ENCODE data around the gene SYF2. TPM values are rescaled to one million over a fixed set of nuclear protein-coding genes. Genes with fewer than 3 reads are reported as not detected.

Gene SYF2
- total and polyA plus RNA-seq, 2 of the 13 experiments (the other 11 are each of a cell fraction or from before 2014, with no cell fraction given), result 17.8 to 34.1 TPM

DNA sequence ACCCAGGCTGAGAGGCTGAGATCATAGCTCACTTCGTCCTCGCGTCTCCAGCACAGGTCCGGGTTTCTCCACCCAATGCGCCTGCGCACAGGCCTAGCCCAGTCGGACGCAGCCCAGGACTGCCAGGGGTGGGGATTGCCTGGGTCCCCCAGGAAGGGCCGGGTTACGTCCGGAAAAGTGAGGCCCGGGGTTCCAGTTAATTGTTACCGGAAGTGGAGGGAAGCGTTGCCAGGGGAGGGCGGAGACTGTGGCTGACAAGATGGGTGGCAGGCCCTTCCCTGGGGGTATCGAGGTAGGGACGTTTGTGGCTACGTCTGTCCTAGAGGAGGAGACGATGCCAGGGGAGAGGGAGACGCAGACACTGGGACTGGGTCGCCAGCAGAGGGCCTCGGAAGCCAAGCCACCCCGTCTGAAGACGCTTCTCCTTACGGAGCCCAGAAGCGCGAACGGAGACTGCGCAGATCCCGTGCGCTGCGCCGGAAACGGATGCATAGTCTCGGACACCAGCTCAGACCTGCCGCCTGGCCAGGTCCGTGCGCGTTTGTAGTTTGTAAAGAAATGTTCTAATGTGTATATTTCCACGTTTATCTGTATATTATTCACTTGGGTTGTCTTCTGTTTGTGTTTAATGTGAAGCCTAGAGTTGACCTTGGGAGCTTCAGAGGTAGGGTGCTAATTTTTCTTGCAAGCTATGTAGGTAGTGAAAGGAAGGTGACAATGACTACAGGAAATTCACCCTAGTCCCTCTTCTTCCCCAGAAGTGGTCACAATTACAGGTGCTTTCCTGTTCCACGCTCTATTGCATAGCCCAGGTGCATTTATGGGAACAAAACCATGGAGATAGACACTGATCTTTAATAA, 7.6 kb upstream of the SYF2 start (continued):
- TF ChIP-seq HNRNPLL (IDR thresholded peaks at IDR 0.05; ENCODE audit: low read depth, low read length, poor library complexity, severe bottlenecking) (peak; percentile 100), TAF1 (CRISPR knock-in tag; IDR thresholded peaks at IDR 0.05) (peak; percentile 61), BRCA1 (CRISPR knock-in tag; IDR thresholded peaks at IDR 0.05) (no peak), THYN1 (CRISPR knock-in tag; IDR thresholded peaks at IDR 0.05; ENCODE audit: borderline replicate concordance, low read depth) (no peak), SIX1 (CRISPR knock-in tag; IDR thresholded peaks at IDR 0.05; ENCODE audit: borderline replicate concordance) (no peak), TOE1 (CRISPR knock-in tag; IDR thresholded peaks at IDR 0.05) (peak; percentile 80; the same call in 1 of the 2 replicates), HOMEZ (CRISPR knock-in tag; IDR thresholded peaks at IDR 0.05; ENCODE audit: low read depth) (no peak), WIZ (CRISPR knock-in tag; IDR thresholded peaks at IDR 0.05) (no peak), ZNF740 (CRISPR knock-in tag; IDR thresholded peaks at IDR 0.05) (no peak), ZNF615 (CRISPR knock-in tag; IDR thresholded peaks at IDR 0.05; ENCODE audit: borderline replicate concordance) (no peak), ZNF776 (CRISPR knock-in tag; IDR thresholded peaks at IDR 0.05) (peak; percentile 67; the same call in 1 of the 2 replicates), ZNF839 (CRISPR knock-in tag; IDR thresholded peaks at IDR 0.05; ENCODE audit: borderline replicate concordance) (0 out of 2 replicates have a peak, but pooled peaks have one; percentile 30), ZNF761 (CRISPR knock-in tag; conservative IDR thresholded peaks at IDR 0.05) (peak; percentile 51; the same call in 1 of the 2 replicates), CEBPG (CRISPR knock-in tag; IDR thresholded peaks at IDR 0.05) (no peak), ISX (CRISPR knock-in tag; conservative IDR thresholded peaks at IDR 0.05) (no peak), MXD4 (CRISPR knock-in tag; IDR thresholded peaks at IDR 0.05) (no peak), TCF7 (IDR thresholded peaks at IDR 0.05; ENCODE audit: low read depth) (no peak), SP4 (CRISPR knock-in tag; IDR thresholded peaks at IDR 0.05) (peak; percentile 60; the same call in 1 of the 2 replicates), NFYC (CRISPR knock-in tag; IDR thresholded peaks at IDR 0.05) (no peak), ZNF225 (CRISPR knock-in tag; IDR thresholded peaks at IDR 0.05) (no peak), HOXA7 (CRISPR knock-in tag; IDR thresholded peaks at IDR 0.05) (no peak), SATB2 (CRISPR knock-in tag; IDR thresholded peaks at IDR 0.05) (no peak), TGIF2 (CRISPR knock-in tag; IDR thresholded peaks at IDR 0.05) (0 out of 2 replicates have a peak, but pooled peaks have one; percentile 42), ZBTB21 (CRISPR knock-in tag; IDR thresholded peaks at IDR 0.05) (no peak), ZMAT3 (CRISPR knock-in tag; conservative IDR thresholded peaks at IDR 0.05) (peak; percentile 34; the same call in 1 of the 2 replicates), RFXANK (CRISPR knock-in tag; IDR thresholded peaks at IDR 0.05) (no peak), POGK (CRISPR knock-in tag; conservative IDR thresholded peaks at IDR 0.05) (0 out of 2 replicates have a peak, but pooled peaks have one; percentile 27)
- TF ChIP-seq, protein P1, sequence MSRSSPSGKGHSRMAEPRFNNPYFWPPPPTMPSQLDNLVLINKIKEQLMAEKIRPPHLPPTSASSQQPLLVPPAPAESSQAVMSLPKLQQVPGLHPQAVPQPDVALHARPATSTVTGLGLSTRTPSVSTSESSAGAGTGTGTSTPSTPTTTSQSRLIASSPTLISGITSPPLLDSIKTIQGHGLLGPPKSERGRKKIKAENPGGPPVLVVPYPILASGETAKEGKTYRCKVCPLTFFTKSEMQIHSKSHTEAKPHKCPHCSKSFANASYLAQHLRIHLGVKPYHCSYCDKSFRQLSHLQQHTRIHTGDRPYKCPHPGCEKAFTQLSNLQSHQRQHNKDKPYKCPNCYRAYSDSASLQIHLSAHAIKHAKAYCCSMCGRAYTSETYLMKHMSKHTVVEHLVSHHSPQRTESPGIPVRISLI (CRISPR knock-in tag; IDR thresholded peaks at IDR 0.05; ENCODE audit: borderline replicate concordance), result no peak

Measured in HepG2 (cell line).